IMR-90 (cell line): ENCODE results near the gene CCSER2. TPM values are rescaled to one million over a fixed set of nuclear protein-coding genes. Genes with fewer than 3 reads are reported as not detected.

Experiments
- ATAC-seq: fragments of 200-7000 bp; cut with Tn5 transposase; 2 replicates; pipeline ENCODE4 v1.9.1; 2020; ENCODE audit warnings: low read depth, mild to moderate bottlenecking, moderate library complexity
- BruUV-seq: library from RNA; stranded (reverse); fragments of 400-500 nt; replicated peaks from 2 replicates; lab custom pipeline; 2021; lab: Mats Ljungman, UMichigan
- CTCF ChIA-PET: fragments of 300-600 bp; formaldehyde crosslinking; extraction: SDS; loops from one replicate; lab custom pipeline; 2021; ENCODE audit warnings: antibody characterized with exemption; lab: Yijun Ruan, JAX
- POLR2A ChIA-PET: fragments of 300-600 bp; sonication (Branson Sonifier 250); formaldehyde crosslinking; loops from one replicate; lab custom pipeline; 2022; ENCODE audit warnings: antibody characterized with exemption; ENCODE audit not compliant: unreplicated experiment; lab: Charles Lee
- DNase-seq: peaks from one replicate; pipeline ENCODE4 v3.0.0; 2013
- H2AFZ ChIP-seq: replicated peaks from 2 replicates; pipeline ENCODE3; 2013; ENCODE audit warnings: low read length, mild to moderate bottlenecking; ENCODE audit not compliant: poor library complexity
- H2AK5ac ChIP-seq: 2 replicates; pipeline ENCODE4 v1.6.1; 2013; ENCODE audit warnings: low read depth, low read length, inconsistent platforms
- H2AK9ac ChIP-seq: replicated peaks from 2 replicates; pipeline ENCODE3; 2013; ENCODE audit warnings: mild to moderate bottlenecking, low read depth, low read length, moderate library complexity; ENCODE audit not compliant: poor library complexity
- H2BK120ac ChIP-seq: 2 replicates; pipeline ENCODE4 v1.6.1; 2013; ENCODE audit warnings: low read depth, low read length, inconsistent platforms
- H2BK15ac ChIP-seq: 3 replicates; pipeline ENCODE4 v1.6.1; 2013; ENCODE audit warnings: low read depth, low read length, inconsistent platforms
- H2BK20ac ChIP-seq: 2 replicates; pipeline ENCODE4 v1.6.1; 2013; ENCODE audit warnings: low read depth, mild to moderate bottlenecking, inconsistent platforms, low read length, moderate library complexity
- H2BK5ac ChIP-seq: 2 replicates; pipeline ENCODE4 v1.6.1; 2013; ENCODE audit warnings: mild to moderate bottlenecking, low read depth, low read length, inconsistent platforms; ENCODE audit not compliant: poor library complexity, severe bottlenecking
- H3K14ac ChIP-seq: replicated peaks from 2 replicates; pipeline ENCODE4 v1.6.1; 2013; ENCODE audit warnings: low read depth, low read length, inconsistent platforms
- H3K18ac ChIP-seq: 2 replicates; pipeline ENCODE4 v1.6.1; 2013; ENCODE audit warnings: low read depth, low read length, control low read depth
- H3K23ac ChIP-seq: 2 replicates; pipeline ENCODE4 v1.6.1; 2013; ENCODE audit warnings: low read depth, low read length, inconsistent platforms
- H3K27ac ChIP-seq: 2 replicates; pipeline ENCODE4 v1.5.1; 2013; ENCODE audit warnings: mild to moderate bottlenecking, control low read depth, low read length; ENCODE audit not compliant: insufficient read depth
- H3K27me3 ChIP-seq: 2 replicates; pipeline ENCODE4 v1.6.1; 2013; ENCODE audit warnings: low read length; ENCODE audit not compliant: control insufficient read depth, insufficient read depth
- H3K36me3 ChIP-seq: 2 replicates; pipeline ENCODE4 v1.6.1; 2013; ENCODE audit warnings: low read length, mixed read lengths; ENCODE audit not compliant: control insufficient read depth, insufficient read depth
- H3K4ac ChIP-seq: 2 replicates; pipeline ENCODE4 v1.6.1; 2013; ENCODE audit warnings: low read depth, low read length, inconsistent platforms
- H3K4me1 ChIP-seq: 2 replicates; pipeline ENCODE4 v1.6.1; 2013; ENCODE audit warnings: low read length, mixed read lengths; ENCODE audit not compliant: control insufficient read depth, insufficient read depth
- H3K4me2 ChIP-seq: 2 replicates; pipeline ENCODE4 v1.6.1; 2013; ENCODE audit warnings: low read depth, mild to moderate bottlenecking, control low read depth, low read length, moderate library complexity
- H3K4me3 ChIP-seq: 2 replicates; pipeline ENCODE4 v1.5.1; 2013; ENCODE audit warnings: low read depth, mild to moderate bottlenecking, control low read depth, low read length, moderate library complexity; ENCODE audit not compliant: insufficient read depth
- H3K56ac ChIP-seq: 2 replicates; pipeline ENCODE4 v1.6.1; 2013; ENCODE audit warnings: low read length, inconsistent platforms; ENCODE audit not compliant: insufficient read depth; ENCODE audit errors: extremely low read depth
- H3K79me1 ChIP-seq, 2 experiments: 2 replicates each; pipeline ENCODE4 v1.6.1; 2013; ENCODE audit warnings: low read length in 2 of 2, inconsistent platforms in 1 of 2, low read depth in 1 of 2
- H3K9ac ChIP-seq: 2 replicates; pipeline ENCODE4 v1.6.1; 2013; ENCODE audit warnings: low read depth, low read length, control low read depth
- H3K9me1 ChIP-seq: 2 replicates; pipeline ENCODE4 v1.6.1; 2013; ENCODE audit warnings: low read length, inconsistent platforms; ENCODE audit not compliant: insufficient read depth
- H3K9me3 ChIP-seq: 2 replicates; pipeline ENCODE4 v1.6.1; 2013; ENCODE audit warnings: low read length; ENCODE audit not compliant: control insufficient read depth, insufficient read depth
- H4K20me1 ChIP-seq: 2 replicates; pipeline ENCODE4 v1.6.1; 2013; ENCODE audit warnings: low read length, inconsistent platforms; ENCODE audit not compliant: insufficient read depth
- H4K5ac ChIP-seq: 2 replicates; pipeline ENCODE4 v1.6.1; 2013; ENCODE audit warnings: mild to moderate bottlenecking, low read depth, low read length, control low read depth
- H4K8ac ChIP-seq, 2 experiments: 2 replicates each; pipeline ENCODE4 v1.6.1; 2013; ENCODE audit warnings: low read depth in 2 of 2, low read length in 2 of 2, control low read depth in 1 of 2, inconsistent platforms in 1 of 2
- H4K91ac ChIP-seq: 2 replicates; pipeline ENCODE4 v1.6.1; 2013; ENCODE audit warnings: low read depth, low read length, inconsistent platforms; ENCODE audit not compliant: insufficient read depth
- CEBPB ChIP-seq: IDR thresholded peaks from 2 replicates; pipeline ENCODE4 v1.6.1; 2012; ENCODE audit warnings: low read depth, low read length, improper control_type of control experiment
- CHD1 ChIP-seq: IDR thresholded peaks from 2 replicates; pipeline ENCODE4 v1.6.1; 2012; ENCODE audit warnings: low read depth, low read length, improper control_type of control experiment
- CTCF ChIP-seq: conservative IDR thresholded peaks from 2 replicates; pipeline ENCODE4 v1.5.1; 2012; ENCODE audit warnings: mild to moderate bottlenecking, low read depth, low read length, improper control_type of control experiment
- ELK1 ChIP-seq: fragments of 150-350 bp; IDR thresholded peaks from 2 replicates; pipeline ENCODE4 v1.6.1; 2016; ENCODE audit warnings: low read depth, mild to moderate bottlenecking, low read length, moderate library complexity, borderline replicate concordance
- FOS ChIP-seq: fragments of 150-350 bp; IDR thresholded peaks from 2 replicates; pipeline ENCODE4 v1.6.1; 2016; ENCODE audit warnings: low read depth, low read length
- MAZ ChIP-seq: IDR thresholded peaks from 2 replicates; pipeline ENCODE4 v1.6.1; 2012; ENCODE audit warnings: low read depth, mild to moderate bottlenecking, low read length, improper control_type of control experiment, moderate library complexity, borderline replicate concordance
- MXI1 ChIP-seq: IDR thresholded peaks from 2 replicates; pipeline ENCODE4 v1.6.1; 2012; ENCODE audit warnings: low read depth, mild to moderate bottlenecking, low read length, moderate library complexity, borderline replicate concordance
- NFE2L2 ChIP-seq: fragments of 150-350 bp; IDR thresholded peaks from 2 replicates; pipeline ENCODE4 v1.6.1; 2016; ENCODE audit warnings: low read depth, mild to moderate bottlenecking, low read length
- POLR2A ChIP-seq: IDR thresholded peaks from 2 replicates; pipeline ENCODE4 v1.6.1; 2012; ENCODE audit warnings: mild to moderate bottlenecking, low read depth, low read length
- RCOR1 ChIP-seq: IDR thresholded peaks from 2 replicates; pipeline ENCODE4 v1.6.1; 2012; ENCODE audit warnings: mild to moderate bottlenecking, low read length, improper control_type of control experiment; ENCODE audit not compliant: insufficient replicate concordance
- RFX5 ChIP-seq: IDR thresholded peaks from 2 replicates; pipeline ENCODE4 v1.8.0; 2012; ENCODE audit warnings: low read depth, mild to moderate bottlenecking, low read length, moderate library complexity
- SMC3 ChIP-seq: fragments of 150-350 bp; IDR thresholded peaks from 2 replicates; pipeline ENCODE4 v1.6.1; 2016; ENCODE audit warnings: low read depth, mild to moderate bottlenecking, antibody characterized with exemption, low read length, moderate library complexity
- USF2 ChIP-seq: fragments of 150-350 bp; IDR thresholded peaks from 2 replicates; pipeline ENCODE4 v1.6.1; 2017; ENCODE audit warnings: mild to moderate bottlenecking, antibody characterized with exemption, low read length, low read depth
- WGBS, 2 experiments: methylation state at CpG; one replicate each; pipeline versions ENCODE4 v1.1.5 to v1.1.7; 2013; ENCODE audit warnings: missing lambda C conversion rate in 2 of 2; ENCODE audit not compliant: insufficient read length in 1 of 2; ENCODE audit errors: extremely low coverage in 2 of 2; 5-methylcytosine and 5-hydroxymethylcytosine counted together
- dilution Hi-C: fragments of 300-500 bp; cut with HindIII; formaldehyde crosslinking; loops from one replicate; pipeline ENCODE4 v1.14.3; 2018; ENCODE audit warnings: low sequenced_read_pairs; ENCODE audit not compliant: unreplicated experiment
- in situ Hi-C: fragments of 300-500 bp; cut with MboI; formaldehyde crosslinking; loops from 3 replicates; pipeline ENCODE4 v1.14.3; 2019; ENCODE audit warnings: low sequenced_read_pairs, inconsistent platforms, mixed read lengths
- intact Hi-C: fragments of 100-400 bp; cut with micrococcal nuclease; formaldehyde crosslinking; loops from 2 replicates; pipeline ENCODE4 v1.10.0; 2022
- polyA plus RNA-seq, 3 experiments: library from polyadenylated mRNA; depleted of rRNA; stranded (reverse); fragments of >200 nt; gene quantifications; 2 replicates each; pipeline ENCODE4 v1.2.3, GENCODE V29; 2012; ENCODE audit warnings: low replicate concordance in 1 of 3
- total RNA-seq: library from RNA; depleted of rRNA; stranded (reverse); fragments of >200 nt; gene quantifications from 2 replicates; pipeline ENCODE4 v1.2.3, GENCODE V29; 2012

The CCSER2 gene
- total and polyA plus RNA-seq, 2 of the 4 experiments (the other 2 are of a cell fraction) = 20.4 to 31.7 TPM

- H2BK20ac ChIP-seq = no peak overlapping the region
- no peak overlapping the region for H3K9ac ChIP-seq
- no peak overlapping the region for H3K4me2 ChIP-seq
- no peak overlapping the region for H3K14ac ChIP-seq
- TF ChIP-seq CHD1 (no peak), MXI1 (no peak), CTCF (no peak), RCOR1 (no peak), POLR2A (no peak), USF2 (no peak), SMC3 (no peak), FOS (no peak), RFX5 (no peak), MAZ (no peak), NFE2L2 (no peak), ELK1 (no peak), CEBPB (no peak)
- ChIA-PET POLR2A (no interaction called here), CTCF (interaction anchor here (1.4 kb wide), 1 partner anchor 75 kb away, joined by 3 read pairs; no protein-coding TSS in a partner anchor)
- no peak for DNase-seq
- no peak overlapping the region for H3K18ac ChIP-seq
- H2AK5ac ChIP-seq = no peak overlapping the region
- intact Hi-C loops = no loop called here
- no peak overlapping the region for H2BK120ac ChIP-seq
- H4K5ac ChIP-seq = no peak overlapping the region
- H3K27ac ChIP-seq = no peak overlapping the region
- no TSS peak for BruUV-seq
- dilution Hi-C loops = no loop called here
- H3K36me3 ChIP-seq = no peaks in the 10 kb centered on the region
- in situ Hi-C loops = no loop called here
- H3K4me3 ChIP-seq = no peak overlapping the region
- H3K79me1 ChIP-seq = peaks cover 10 to 52% of the 10 kb centered on the region in 2 experiments
- H2BK15ac ChIP-seq = no peak overlapping the region
- H3K4ac ChIP-seq = no peak overlapping the region
- no CpG with 5 or more reads among the region's 1 CpG for WGBS, 2 experiments
- H3K56ac ChIP-seq = no peak overlapping the region
- no peak overlapping the region for H4K91ac ChIP-seq
- H2AK9ac ChIP-seq = no peak overlapping the region
- H3K4me1 ChIP-seq = peaks cover 6% of the 10 kb centered on the region
- peaks cover 11% of the 10 kb centered on the region for H3K9me1 ChIP-seq
- no peak overlapping the region for H2AFZ ChIP-seq
- no peak for ATAC-seq
- no peaks in the 10 kb centered on the region for H3K27me3 ChIP-seq
- H2BK5ac ChIP-seq = no peak overlapping the region
- peaks cover 46% of the 10 kb centered on the region for H4K20me1 ChIP-seq
- no peaks in the 10 kb centered on the region for H3K9me3 ChIP-seq
- no peak overlapping the region for H4K8ac ChIP-seq
- H3K23ac ChIP-seq = no peak overlapping the region
Measured at GRCh38 chr10:84341983-84342382, 13.6 kb downstream of the CCSER2 start.
